Activated CD4-positive, alpha-beta T cell treated with anti-CD3 and anti-CD28 coated beads, Interleukin-2, amount 10 ng/mL, durations not matched to agents 7 days and 5 days (primary cell): ENCODE data around the gene DPH6. TPM values are rescaled to one million over a fixed set of nuclear protein-coding genes. Genes with fewer than 3 reads are reported as not detected.
"Not testable (repeated sequence)": the region's sequence is repeated elsewhere in the genome, so short reads cannot be mapped to it uniquely, and the experiment has no call there.

Source experiments
- CTCF ChIA-PET: fragments of 350-600 bp; sonication (Branson Sonifier 250); formaldehyde crosslinking; loops from one replicate; lab custom pipeline; 2021; ENCODE audit warnings: antibody characterized with exemption; lab: Charles Lee
- POLR2A ChIA-PET: fragments of 350-600 bp; sonication (Branson Sonifier 250); formaldehyde crosslinking; loops from one replicate; lab custom pipeline; 2021; ENCODE audit warnings: antibody characterized with exemption; lab: Charles Lee
- DNase-seq: peaks from one replicate; pipeline ENCODE4 v3.0.0-alpha.2; 2020
- H3K27ac Mint-ChIP-seq: one replicate; pipeline ENCODE4 v1.8.0; 2021; ENCODE audit warnings: mild to moderate bottlenecking, moderate library complexity, mixed read lengths
- H3K27me3 Mint-ChIP-seq: one replicate; pipeline ENCODE4 v1.8.0; 2021; ENCODE audit warnings: mixed read lengths
- H3K36me3 Mint-ChIP-seq: one replicate; pipeline ENCODE4 v1.8.0; 2021; ENCODE audit warnings: low read depth, mixed read lengths
- H3K4me1 Mint-ChIP-seq: one replicate; pipeline ENCODE4 v1.8.0; 2021; ENCODE audit warnings: mixed read lengths
- H3K4me3 Mint-ChIP-seq: one replicate; pipeline ENCODE4 v1.8.0; 2021; ENCODE audit warnings: mild to moderate bottlenecking, moderate library complexity, mixed read lengths
- H3K9me3 Mint-ChIP-seq: one replicate; pipeline ENCODE4 v1.8.0; 2021; ENCODE audit warnings: mixed read lengths
- total RNA-seq, 2 experiments: library from RNA; stranded (reverse); gene quantifications; one replicate each; pipeline ENCODE4 v1.2.3, GENCODE V29; 2021

Gene DPH6
- total RNA-seq, 2 experiments from 2014 or later = 8.8 to 13.9 TPM

DNA sequence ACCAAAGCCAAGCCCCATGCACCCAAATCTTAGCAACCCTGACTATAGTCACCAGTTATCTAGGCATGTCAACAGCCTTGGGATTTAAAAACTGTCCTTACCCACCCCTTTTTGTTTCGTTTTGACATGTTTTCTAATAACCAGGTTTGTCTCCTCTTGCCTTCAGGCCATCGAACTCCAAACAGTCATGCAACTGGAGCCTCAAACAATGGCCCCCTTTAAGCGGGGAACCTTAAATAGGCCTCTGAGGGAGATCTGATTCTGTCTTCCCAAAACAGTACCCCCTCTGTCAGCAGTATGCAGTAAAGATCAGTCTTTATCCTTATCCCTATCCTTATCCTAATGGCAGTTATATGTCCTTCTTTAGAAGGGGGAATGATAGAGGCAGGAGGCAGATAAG is 105.7 kb downstream of the DPH6 start:
- ChIA-PET CTCF (no interaction called here), POLR2A (no interaction called here)
- Mint-ChIP-seq H3K9me3 (no peaks in the 10 kb centered on the region), H3K27ac (no peak overlapping the region), H3K27me3 (no peaks in the 10 kb centered on the region), H3K4me3 (no peak overlapping the region), H3K4me1 (no peaks in the 10 kb centered on the region), H3K36me3 (peaks cover 6% of the 10 kb centered on the region)
- no peak for DNase-seq

- Mint-ChIP-seq H3K36me3 (peaks cover 6% of the 10 kb centered on the region), H3K4me3 (no peak overlapping the region), H3K4me1 (no peaks in the 10 kb centered on the region), H3K9me3 (no peaks in the 10 kb centered on the region), H3K27ac (no peak overlapping the region), H3K27me3 (no peaks in the 10 kb centered on the region)
- DNase-seq = no peak
- ChIA-PET POLR2A (no interaction called here), CTCF (no interaction called here)
Observed at GRCh38 chr15:35439291-35439690, 106.7 kb downstream of the DPH6 start.

- Mint-ChIP-seq H3K27me3 (no peaks in the 10 kb centered on the region), H3K4me3 (no peak overlapping the region), H3K27ac (no peak overlapping the region), H3K9me3 (no peaks in the 10 kb centered on the region), H3K4me1 (no peaks in the 10 kb centered on the region), H3K36me3 (peaks cover 6% of the 10 kb centered on the region)
- DNase-seq = no peak
- CTCF ChIA-PET = no interaction called here
- POLR2A ChIA-PET = no interaction called here
Observed at GRCh38 chr15:35437157-35437556, 108.8 kb downstream of the DPH6 start.

DNA sequence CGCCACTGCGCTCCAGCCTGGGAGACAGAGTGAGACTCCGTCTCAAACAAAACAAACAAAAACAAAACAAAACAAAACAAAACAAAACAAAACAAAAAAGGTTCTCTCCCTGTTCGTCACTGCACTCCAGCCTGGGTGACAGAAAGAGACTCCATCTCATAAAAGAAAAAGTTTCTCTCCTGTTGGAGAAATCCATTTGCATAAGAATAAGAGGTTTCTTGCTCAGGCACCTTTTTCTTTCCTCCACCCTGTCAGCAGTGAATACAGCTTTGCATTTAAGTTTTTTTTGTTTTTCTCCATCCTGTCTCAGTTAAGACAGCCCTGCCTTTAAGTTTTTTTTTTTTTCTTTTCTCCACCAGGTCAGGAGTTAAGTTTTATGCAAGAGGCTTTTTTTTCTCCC is 109.5 kb downstream of the DPH6 start:
- Mint-ChIP-seq H3K27ac (no peak overlapping the region), H3K4me3 (no peak overlapping the region), H3K27me3 (no peaks in the 10 kb centered on the region), H3K4me1 (no peaks in the 10 kb centered on the region), H3K36me3 (peaks cover 6% of the 10 kb centered on the region), H3K9me3 (no peaks in the 10 kb centered on the region)
- DNase-seq = no peak
- CTCF ChIA-PET = no interaction called here
- POLR2A ChIA-PET = no interaction called here

DNA sequence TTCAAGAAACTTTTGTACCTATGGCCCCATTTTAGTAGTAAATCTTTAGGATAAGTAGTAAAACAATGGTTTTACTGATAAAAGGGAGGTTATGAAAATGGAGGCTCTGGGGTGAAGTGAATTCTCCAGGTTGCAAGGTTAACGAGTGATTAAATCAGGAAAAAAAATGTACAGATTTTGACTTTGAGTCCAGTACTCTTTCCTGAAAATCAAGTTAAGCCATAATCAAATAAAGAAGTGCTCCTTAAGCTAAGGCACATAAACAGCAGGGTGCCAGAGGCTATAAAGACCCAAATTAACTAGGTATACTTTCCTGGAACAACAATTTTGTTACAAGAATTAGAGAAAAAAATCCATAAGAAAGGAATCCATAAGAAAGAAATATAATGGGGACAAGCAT is 114.7 kb downstream of the DPH6 start:
- Mint-ChIP-seq H3K4me1 (no peaks in the 10 kb centered on the region), H3K9me3 (no peaks in the 10 kb centered on the region), H3K27ac (no peak overlapping the region), H3K27me3 (no peaks in the 10 kb centered on the region), H3K4me3 (no peak overlapping the region), H3K36me3 (peaks cover 4% of the 10 kb centered on the region)
- POLR2A ChIA-PET = no interaction called here
- CTCF ChIA-PET = no interaction called here
- DNase-seq = no peak

DNA sequence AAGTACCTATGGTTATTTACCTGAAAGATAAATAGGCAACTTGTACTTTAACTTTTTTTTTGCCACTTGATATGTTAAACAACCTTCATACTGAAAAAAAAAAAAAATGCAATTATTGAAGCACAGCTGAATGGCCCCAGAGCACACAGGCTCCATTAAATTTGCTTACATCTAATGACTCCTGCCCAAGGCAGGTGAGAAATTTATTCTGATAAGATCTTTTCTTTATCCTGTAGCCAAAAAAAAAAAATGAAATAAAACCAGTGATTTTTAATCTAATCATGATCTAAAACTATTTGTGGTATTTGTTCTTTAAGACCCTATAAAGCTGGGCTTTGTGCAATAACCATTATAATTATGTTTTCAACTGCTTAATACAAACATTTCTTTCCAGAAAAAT is 115.7 kb downstream of the DPH6 start:
- Mint-ChIP-seq H3K36me3 (no peaks in the 10 kb centered on the region), H3K27me3 (no peaks in the 10 kb centered on the region), H3K4me3 (no peak overlapping the region), H3K4me1 (no peaks in the 10 kb centered on the region), H3K27ac (no peak overlapping the region), H3K9me3 (no peaks in the 10 kb centered on the region)
- ChIA-PET CTCF (interaction anchor here (0.6 kb wide), 2 partner anchors 298 to 397 kb away, joined by 3 to 4 read pairs; no protein-coding TSS in a partner anchor), POLR2A (no interaction called here)
- DNase-seq = no peak

DNA sequence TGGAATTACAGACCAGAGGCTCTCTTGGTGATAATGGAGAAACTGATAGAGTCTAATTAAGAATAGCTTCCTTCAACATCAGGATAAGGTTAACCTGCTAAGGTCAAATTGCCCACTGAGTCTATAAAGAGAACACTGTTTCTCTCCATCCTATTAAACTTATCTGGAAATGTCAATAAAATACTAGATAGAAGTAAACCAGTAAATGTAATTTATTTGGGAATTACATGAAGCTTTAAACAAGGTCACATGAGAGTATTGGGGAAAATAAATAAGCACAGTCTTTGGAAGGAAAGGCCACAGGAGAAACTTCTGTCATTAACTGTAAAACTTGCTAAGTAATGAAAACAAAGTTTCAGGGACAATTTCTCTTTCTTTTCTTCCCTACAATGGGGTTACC is 118.5 kb downstream of the DPH6 start:
- H3K9me3 Mint-ChIP-seq = peaks cover 4% of the 10 kb centered on the region
- CTCF ChIA-PET = no interaction called here
- no peak overlapping the region for H3K4me3 Mint-ChIP-seq
- no peaks in the 10 kb centered on the region for H3K4me1 Mint-ChIP-seq
- DNase-seq = no peak
- H3K36me3 Mint-ChIP-seq = no peaks in the 10 kb centered on the region
- no peaks in the 10 kb centered on the region for H3K27me3 Mint-ChIP-seq
- POLR2A ChIA-PET = no interaction called here
- no peak overlapping the region for H3K27ac Mint-ChIP-seq

GRCh38 chr15:35427091-35427490 is 118.9 kb downstream of the DPH6 start:
- no peaks in the 10 kb centered on the region for H3K36me3 Mint-ChIP-seq
- no peak overlapping the region for H3K27ac Mint-ChIP-seq
- CTCF ChIA-PET = no interaction called here
- no peaks in the 10 kb centered on the region for H3K27me3 Mint-ChIP-seq
- POLR2A ChIA-PET = no interaction called here
- no peak for DNase-seq
- peaks cover 4% of the 10 kb centered on the region for H3K9me3 Mint-ChIP-seq
- H3K4me3 Mint-ChIP-seq = no peak overlapping the region
- no peaks in the 10 kb centered on the region for H3K4me1 Mint-ChIP-seq

DNA sequence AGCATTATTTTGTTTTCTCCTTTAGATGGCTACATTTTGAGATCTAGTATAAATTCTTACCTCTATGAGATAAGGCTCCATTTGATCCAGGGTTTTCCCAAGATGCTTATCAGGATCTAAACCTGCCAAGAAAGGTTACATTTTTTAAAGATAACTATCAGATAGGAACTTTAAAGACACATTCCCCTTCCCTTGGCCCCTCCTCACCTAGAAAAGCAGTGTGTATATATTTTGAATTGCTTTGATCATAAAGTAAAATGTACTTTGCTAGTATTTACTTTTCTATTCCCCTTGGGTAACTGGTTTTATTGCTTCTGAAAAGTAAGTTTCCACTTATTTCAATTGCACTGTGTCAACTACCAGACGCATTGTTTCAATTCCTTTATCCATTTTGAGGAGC is 135.2 kb downstream of the DPH6 start:
- ChIA-PET CTCF (no interaction called here), POLR2A (no interaction called here)
- Mint-ChIP-seq H3K36me3 (no peaks in the 10 kb centered on the region), H3K9me3 (no peaks in the 10 kb centered on the region), H3K27me3 (no peaks in the 10 kb centered on the region), H3K4me3 (no peak overlapping the region), H3K4me1 (no peaks in the 10 kb centered on the region), H3K27ac (no peak overlapping the region)
- DNase-seq = no peak

DNA sequence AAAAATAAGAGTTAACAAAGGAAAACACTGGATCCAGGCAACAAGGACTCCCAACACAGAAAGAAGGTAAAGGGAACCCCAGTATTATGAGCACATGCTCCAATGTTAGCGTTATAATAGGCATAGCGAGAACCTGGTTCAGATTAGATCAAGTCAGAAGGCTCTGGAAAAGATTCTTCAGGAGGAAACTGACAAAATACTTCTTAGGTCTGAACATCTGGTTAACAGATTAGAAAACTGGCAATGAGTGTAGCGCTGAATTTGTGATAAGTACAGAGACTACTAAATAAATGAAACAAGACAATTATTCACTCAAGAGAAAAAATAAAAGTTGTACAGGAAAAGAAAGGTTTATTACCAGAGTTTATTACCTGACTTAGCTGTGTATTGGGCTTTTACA is 146.1 kb downstream of the DPH6 start:
- DNase-seq = no peak
- H3K36me3 Mint-ChIP-seq = no peaks in the 10 kb centered on the region
- no peaks in the 10 kb centered on the region for H3K4me1 Mint-ChIP-seq
- H3K4me3 Mint-ChIP-seq = no peak overlapping the region
- no peaks in the 10 kb centered on the region for H3K9me3 Mint-ChIP-seq
- CTCF ChIA-PET = no interaction called here
- no peaks in the 10 kb centered on the region for H3K27me3 Mint-ChIP-seq
- POLR2A ChIA-PET = no interaction called here
- no peak overlapping the region for H3K27ac Mint-ChIP-seq

GRCh38 chr15:35397027-35397426 is 148.9 kb downstream of the DPH6 start:
- H3K27ac Mint-ChIP-seq = no peak overlapping the region
- CTCF ChIA-PET = no interaction called here
- POLR2A ChIA-PET = no interaction called here
- H3K27me3 Mint-ChIP-seq = no peaks in the 10 kb centered on the region
- H3K4me3 Mint-ChIP-seq = no peak overlapping the region
- H3K36me3 Mint-ChIP-seq = no peaks in the 10 kb centered on the region
- no peaks in the 10 kb centered on the region for H3K9me3 Mint-ChIP-seq
- H3K4me1 Mint-ChIP-seq = no peaks in the 10 kb centered on the region
- no peak for DNase-seq

DNA sequence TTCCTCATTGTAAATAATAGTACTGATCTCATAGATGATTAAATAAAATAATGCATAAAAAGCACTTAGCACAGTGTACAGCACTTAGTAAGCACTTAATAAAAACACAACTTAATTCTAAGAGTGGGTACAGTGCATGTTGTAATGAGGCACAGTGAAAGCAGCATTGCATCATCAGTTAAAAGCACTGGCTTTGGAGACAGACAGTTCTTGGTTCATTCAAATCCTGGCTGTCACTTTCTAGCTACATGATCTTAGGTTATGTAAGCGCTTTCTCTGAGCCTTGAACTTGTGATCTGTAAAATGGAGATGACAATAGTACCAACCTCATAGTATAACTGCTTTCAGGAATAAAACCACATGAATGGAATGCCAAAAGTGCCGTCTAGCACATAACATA is 151.5 kb downstream of the DPH6 start:
- H3K27ac Mint-ChIP-seq = no peak overlapping the region
- H3K9me3 Mint-ChIP-seq = no peaks in the 10 kb centered on the region
- no peaks in the 10 kb centered on the region for H3K27me3 Mint-ChIP-seq
- no peaks in the 10 kb centered on the region for H3K36me3 Mint-ChIP-seq
- no peak for DNase-seq
- no peak overlapping the region for H3K4me3 Mint-ChIP-seq
- H3K4me1 Mint-ChIP-seq = no peaks in the 10 kb centered on the region
- ChIA-PET CTCF (no interaction called here), POLR2A (no interaction called here)

DNA sequence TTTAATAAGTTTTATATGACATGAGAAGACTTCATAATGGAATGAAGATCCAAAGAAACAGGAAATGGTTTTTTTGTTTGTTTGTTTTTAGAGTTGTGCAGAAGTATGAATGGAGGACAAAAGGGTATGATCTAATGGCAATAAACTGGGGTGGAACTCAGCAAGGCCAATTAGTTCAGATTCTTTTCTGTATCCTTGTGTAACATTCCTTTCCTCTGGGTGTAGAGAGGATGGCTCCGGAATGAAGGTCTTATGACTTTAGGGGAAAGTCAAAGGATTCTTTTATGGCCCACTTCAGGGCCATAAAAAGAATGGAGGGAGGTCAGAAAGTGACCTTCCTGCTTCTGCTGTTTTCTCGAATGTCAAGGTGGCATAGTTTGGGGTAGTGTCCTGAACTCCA is 152.6 kb downstream of the DPH6 start:
- no peak for DNase-seq
- POLR2A ChIA-PET = no interaction called here
- Mint-ChIP-seq H3K36me3 (no peaks in the 10 kb centered on the region), H3K27ac (no peak overlapping the region), H3K4me3 (no peak overlapping the region), H3K4me1 (no peaks in the 10 kb centered on the region), H3K27me3 (no peaks in the 10 kb centered on the region), H3K9me3 (no peaks in the 10 kb centered on the region)
- CTCF ChIA-PET = no interaction called here

DNA sequence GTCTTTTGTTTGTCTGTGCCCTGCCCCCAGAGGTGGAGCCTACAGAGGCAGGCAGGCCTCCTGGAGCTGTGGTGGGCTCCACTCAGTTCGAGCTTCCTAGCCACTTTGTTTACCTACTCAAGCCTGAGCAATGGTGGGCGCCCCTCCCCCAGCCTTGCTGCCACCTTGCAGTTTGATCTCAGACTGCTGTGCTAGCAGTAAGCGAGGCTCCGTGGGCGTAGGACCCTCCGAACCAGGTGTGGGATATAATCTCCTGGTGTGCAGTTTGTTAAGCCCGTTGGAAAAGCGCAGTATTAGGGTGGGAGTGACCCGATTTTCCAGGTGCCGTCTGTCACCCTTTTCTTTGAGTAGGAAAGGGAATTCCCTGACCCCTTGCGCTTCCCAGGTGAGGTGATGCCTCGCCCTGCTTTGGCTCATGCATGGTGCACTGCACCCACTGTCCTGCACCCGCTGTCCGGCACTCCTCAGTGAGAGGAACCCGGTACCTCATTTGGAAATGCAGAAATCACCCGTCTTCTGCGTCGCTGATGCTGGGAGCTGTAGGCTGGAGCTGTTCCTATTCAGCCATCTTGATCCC is 154.5 kb downstream of the DPH6 start:
- H3K36me3 Mint-ChIP-seq = not testable (repeated sequence)

More for the DNA sequence above, 154.5 kb downstream of the DPH6 start:
- H3K27me3 Mint-ChIP-seq, CTCF ChIA-PET, H3K9me3 Mint-ChIP-seq, H3K4me1 Mint-ChIP-seq, H3K27ac Mint-ChIP-seq, POLR2A ChIA-PET, H3K4me3 Mint-ChIP-seq, DNase-seq: not testable (repeated sequence)
